ENCODE measurements around the gene AK8.

DNA sequence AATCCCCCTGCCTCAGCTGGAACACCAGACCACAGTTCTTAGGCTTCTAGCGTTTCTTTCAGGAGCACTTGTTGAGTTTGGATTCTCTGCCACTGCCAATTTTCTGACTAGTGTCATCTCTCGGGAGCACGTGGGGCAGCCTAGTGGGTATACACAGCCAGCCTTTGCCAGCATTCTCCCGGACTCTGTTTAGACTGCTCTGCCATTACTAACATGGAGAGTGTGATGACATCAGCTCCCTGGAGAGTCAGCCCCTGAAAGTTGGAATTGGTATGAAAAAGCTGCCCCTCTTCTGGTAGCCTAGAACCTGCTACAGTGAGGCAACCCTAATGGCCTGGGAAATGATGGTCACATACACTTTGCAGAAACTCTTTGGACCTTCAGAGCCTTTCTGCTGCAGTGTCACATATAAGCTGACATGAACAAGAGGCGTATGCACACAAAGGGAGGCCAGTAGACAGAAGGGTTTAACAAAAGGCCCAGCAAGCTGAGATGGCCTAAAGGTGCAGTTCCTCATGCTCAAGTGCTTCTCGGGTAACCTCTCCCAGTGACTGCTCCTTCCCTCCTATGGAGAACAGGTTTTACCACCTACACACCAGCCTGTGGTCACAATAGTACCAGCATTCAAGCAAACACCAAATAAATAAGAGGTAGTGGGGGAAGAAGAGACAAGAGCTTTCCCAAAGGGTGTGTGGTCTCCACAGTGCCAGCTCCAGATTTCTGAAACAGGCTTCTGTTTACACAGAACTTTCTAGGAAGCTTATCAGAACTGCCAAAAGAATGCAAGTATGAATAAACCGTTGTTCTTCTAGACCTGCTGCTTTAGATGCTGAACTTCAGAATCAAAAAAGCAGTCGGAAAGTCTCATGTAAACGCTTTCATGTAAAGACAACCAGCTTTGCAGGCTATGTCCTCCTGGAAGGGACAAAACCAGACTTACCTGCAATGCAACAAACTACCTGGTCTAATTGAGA, 17.1 kb upstream of the AK8 start:
- TF ChIP-seq, protein P1, sequence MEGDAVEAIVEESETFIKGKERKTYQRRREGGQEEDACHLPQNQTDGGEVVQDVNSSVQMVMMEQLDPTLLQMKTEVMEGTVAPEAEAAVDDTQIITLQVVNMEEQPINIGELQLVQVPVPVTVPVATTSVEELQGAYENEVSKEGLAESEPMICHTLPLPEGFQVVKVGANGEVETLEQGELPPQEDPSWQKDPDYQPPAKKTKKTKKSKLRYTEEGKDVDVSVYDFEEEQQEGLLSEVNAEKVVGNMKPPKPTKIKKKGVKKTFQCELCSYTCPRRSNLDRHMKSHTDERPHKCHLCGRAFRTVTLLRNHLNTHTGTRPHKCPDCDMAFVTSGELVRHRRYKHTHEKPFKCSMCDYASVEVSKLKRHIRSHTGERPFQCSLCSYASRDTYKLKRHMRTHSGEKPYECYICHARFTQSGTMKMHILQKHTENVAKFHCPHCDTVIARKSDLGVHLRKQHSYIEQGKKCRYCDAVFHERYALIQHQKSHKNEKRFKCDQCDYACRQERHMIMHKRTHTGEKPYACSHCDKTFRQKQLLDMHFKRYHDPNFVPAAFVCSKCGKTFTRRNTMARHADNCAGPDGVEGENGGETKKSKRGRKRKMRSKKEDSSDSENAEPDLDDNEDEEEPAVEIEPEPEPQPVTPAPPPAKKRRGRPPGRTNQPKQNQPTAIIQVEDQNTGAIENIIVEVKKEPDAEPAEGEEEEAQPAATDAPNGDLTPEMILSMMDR (IDR thresholded peaks at IDR 0.05) = no peak
- TF ChIP-seq POLR2A (IDR thresholded peaks at IDR 0.05) = no peak

All from ovary (tissue), 3 donors.